H1 (cell line): ENCODE results near the gene GALNT17.

ENCODE experiments used
- EZH2 ChIP-seq: fragments of 200-600 bp; sonication (generic); IDR thresholded peaks from 2 replicates; pipeline ENCODE4 v1.7.1; 2012; ENCODE audit warnings: low read depth, mild to moderate bottlenecking, moderate library complexity, low read length, inconsistent platforms; ENCODE audit not compliant: severe bottlenecking
- JUN ChIP-seq: IDR thresholded peaks from 2 replicates; pipeline ENCODE4 v1.6.1; 2011; ENCODE audit warnings: low read depth, mild to moderate bottlenecking, improper control_type of control experiment, low read length
- POLR2AphosphoS5 ChIP-seq: IDR thresholded peaks from 2 replicates; pipeline ENCODE4 v1.6.1; 2011; ENCODE audit warnings: low read depth, low read length
- RFX5 ChIP-seq: IDR thresholded peaks from 2 replicates; pipeline ENCODE4 v1.6.1; 2011; ENCODE audit warnings: low read depth, low read length, improper control_type of control experiment, borderline replicate concordance
- SIN3A ChIP-seq, 2 experiments: IDR thresholded peaks in 1 of 2; conservative IDR thresholded peaks in 1 of 2; 2 replicates each; pipeline ENCODE4 v1.6.1; 2011 to 2012; ENCODE audit warnings: low read length in 2 of 2, improper control_type of control experiment in 1 of 2, low read depth in 1 of 2, mild to moderate bottlenecking in 1 of 2
- ZNF274 ChIP-seq: IDR thresholded peaks from 2 replicates; pipeline ENCODE4 v1.7.0; 2012; ENCODE audit warnings: low read length, borderline replicate concordance; ENCODE audit errors: extremely low read depth
- TF ChIP-seq, protein P1 (sequence below), 3 experiments: IDR thresholded peaks; 1 replicate in 2 of 3; 2 replicates in 1 of 3; pipeline versions ENCODE4 v1.5.1 to v1.6.1; 2011; ENCODE audit warnings: low read length in 3 of 3, mild to moderate bottlenecking in 3 of 3, inconsistent platforms in 2 of 3, low read depth in 1 of 3, moderate library complexity in 1 of 3; ENCODE audit not compliant: insufficient read depth in 1 of 3; ENCODE audit errors: control extremely low read depth in 1 of 3
- TF ChIP-seq, protein P2 (sequence below): fragments of 300-600 bp; sonication (generic); IDR thresholded peaks from 2 replicates; pipeline ENCODE4 v1.7.1; 2012; ENCODE audit warnings: low read length, moderate library complexity, mild to moderate bottlenecking, inconsistent platforms; ENCODE audit not compliant: insufficient replicate concordance

DNA sequence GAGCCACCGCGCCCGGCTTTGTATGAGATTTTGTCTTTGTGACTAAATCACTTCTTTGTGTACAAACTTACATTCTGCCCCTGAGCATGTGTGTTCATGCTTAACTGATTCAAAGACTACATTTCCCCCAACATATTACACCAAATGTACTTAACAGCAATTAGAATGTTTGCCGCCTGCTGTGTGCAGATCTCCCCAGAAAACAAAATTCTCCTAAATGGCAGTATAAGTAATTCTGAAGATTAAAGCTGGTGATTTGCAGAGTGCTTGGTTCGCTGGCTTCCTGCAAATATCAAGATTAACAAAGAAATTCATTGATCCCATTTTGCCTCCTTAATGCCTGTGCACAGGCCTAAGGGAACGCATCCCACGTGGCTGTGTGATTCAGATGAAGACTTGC, 230.3 kb downstream of the GALNT17 start:
- TF ChIP-seq JUN (no peak), EZH2 (no peak), POLR2AphosphoS5 (no peak), SIN3A (conservative IDR thresholded peaks at IDR 0.05 in 1 of 2, IDR thresholded peaks at IDR 0.05 in 1 of 2; ENCODE audit: low read depth in 1 of 2, low read length in 2 of 2) (no peak), RFX5 (no peak), ZNF274 (no peak)
- TF ChIP-seq, protein P1, sequence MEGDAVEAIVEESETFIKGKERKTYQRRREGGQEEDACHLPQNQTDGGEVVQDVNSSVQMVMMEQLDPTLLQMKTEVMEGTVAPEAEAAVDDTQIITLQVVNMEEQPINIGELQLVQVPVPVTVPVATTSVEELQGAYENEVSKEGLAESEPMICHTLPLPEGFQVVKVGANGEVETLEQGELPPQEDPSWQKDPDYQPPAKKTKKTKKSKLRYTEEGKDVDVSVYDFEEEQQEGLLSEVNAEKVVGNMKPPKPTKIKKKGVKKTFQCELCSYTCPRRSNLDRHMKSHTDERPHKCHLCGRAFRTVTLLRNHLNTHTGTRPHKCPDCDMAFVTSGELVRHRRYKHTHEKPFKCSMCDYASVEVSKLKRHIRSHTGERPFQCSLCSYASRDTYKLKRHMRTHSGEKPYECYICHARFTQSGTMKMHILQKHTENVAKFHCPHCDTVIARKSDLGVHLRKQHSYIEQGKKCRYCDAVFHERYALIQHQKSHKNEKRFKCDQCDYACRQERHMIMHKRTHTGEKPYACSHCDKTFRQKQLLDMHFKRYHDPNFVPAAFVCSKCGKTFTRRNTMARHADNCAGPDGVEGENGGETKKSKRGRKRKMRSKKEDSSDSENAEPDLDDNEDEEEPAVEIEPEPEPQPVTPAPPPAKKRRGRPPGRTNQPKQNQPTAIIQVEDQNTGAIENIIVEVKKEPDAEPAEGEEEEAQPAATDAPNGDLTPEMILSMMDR (IDR thresholded peaks at IDR 0.05; ENCODE audit: control extremely low read depth in 1 of 3, insufficient read depth in 1 of 3, low read depth in 1 of 3, low read length in 3 of 3), result no peak
- TF ChIP-seq, protein P2, sequence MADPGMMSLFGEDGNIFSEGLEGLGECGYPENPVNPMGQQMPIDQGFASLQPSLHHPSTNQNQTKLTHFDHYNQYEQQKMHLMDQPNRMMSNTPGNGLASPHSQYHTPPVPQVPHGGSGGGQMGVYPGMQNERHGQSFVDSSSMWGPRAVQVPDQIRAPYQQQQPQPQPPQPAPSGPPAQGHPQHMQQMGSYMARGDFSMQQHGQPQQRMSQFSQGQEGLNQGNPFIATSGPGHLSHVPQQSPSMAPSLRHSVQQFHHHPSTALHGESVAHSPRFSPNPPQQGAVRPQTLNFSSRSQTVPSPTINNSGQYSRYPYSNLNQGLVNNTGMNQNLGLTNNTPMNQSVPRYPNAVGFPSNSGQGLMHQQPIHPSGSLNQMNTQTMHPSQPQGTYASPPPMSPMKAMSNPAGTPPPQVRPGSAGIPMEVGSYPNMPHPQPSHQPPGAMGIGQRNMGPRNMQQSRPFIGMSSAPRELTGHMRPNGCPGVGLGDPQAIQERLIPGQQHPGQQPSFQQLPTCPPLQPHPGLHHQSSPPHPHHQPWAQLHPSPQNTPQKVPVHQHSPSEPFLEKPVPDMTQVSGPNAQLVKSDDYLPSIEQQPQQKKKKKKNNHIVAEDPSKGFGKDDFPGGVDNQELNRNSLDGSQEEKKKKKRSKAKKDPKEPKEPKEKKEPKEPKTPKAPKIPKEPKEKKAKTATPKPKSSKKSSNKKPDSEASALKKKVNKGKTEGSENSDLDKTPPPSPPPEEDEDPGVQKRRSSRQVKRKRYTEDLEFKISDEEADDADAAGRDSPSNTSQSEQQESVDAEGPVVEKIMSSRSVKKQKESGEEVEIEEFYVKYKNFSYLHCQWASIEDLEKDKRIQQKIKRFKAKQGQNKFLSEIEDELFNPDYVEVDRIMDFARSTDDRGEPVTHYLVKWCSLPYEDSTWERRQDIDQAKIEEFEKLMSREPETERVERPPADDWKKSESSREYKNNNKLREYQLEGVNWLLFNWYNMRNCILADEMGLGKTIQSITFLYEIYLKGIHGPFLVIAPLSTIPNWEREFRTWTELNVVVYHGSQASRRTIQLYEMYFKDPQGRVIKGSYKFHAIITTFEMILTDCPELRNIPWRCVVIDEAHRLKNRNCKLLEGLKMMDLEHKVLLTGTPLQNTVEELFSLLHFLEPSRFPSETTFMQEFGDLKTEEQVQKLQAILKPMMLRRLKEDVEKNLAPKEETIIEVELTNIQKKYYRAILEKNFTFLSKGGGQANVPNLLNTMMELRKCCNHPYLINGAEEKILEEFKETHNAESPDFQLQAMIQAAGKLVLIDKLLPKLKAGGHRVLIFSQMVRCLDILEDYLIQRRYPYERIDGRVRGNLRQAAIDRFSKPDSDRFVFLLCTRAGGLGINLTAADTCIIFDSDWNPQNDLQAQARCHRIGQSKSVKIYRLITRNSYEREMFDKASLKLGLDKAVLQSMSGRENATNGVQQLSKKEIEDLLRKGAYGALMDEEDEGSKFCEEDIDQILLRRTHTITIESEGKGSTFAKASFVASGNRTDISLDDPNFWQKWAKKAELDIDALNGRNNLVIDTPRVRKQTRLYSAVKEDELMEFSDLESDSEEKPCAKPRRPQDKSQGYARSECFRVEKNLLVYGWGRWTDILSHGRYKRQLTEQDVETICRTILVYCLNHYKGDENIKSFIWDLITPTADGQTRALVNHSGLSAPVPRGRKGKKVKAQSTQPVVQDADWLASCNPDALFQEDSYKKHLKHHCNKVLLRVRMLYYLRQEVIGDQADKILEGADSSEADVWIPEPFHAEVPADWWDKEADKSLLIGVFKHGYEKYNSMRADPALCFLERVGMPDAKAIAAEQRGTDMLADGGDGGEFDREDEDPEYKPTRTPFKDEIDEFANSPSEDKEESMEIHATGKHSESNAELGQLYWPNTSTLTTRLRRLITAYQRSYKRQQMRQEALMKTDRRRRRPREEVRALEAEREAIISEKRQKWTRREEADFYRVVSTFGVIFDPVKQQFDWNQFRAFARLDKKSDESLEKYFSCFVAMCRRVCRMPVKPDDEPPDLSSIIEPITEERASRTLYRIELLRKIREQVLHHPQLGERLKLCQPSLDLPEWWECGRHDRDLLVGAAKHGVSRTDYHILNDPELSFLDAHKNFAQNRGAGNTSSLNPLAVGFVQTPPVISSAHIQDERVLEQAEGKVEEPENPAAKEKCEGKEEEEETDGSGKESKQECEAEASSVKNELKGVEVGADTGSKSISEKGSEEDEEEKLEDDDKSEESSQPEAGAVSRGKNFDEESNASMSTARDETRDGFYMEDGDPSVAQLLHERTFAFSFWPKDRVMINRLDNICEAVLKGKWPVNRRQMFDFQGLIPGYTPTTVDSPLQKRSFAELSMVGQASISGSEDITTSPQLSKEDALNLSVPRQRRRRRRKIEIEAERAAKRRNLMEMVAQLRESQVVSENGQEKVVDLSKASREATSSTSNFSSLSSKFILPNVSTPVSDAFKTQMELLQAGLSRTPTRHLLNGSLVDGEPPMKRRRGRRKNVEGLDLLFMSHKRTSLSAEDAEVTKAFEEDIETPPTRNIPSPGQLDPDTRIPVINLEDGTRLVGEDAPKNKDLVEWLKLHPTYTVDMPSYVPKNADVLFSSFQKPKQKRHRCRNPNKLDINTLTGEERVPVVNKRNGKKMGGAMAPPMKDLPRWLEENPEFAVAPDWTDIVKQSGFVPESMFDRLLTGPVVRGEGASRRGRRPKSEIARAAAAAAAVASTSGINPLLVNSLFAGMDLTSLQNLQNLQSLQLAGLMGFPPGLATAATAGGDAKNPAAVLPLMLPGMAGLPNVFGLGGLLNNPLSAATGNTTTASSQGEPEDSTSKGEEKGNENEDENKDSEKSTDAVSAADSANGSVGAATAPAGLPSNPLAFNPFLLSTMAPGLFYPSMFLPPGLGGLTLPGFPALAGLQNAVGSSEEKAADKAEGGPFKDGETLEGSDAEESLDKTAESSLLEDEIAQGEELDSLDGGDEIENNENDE, result no peak
